Right atrium auricular region (tissue), 2 donors: Measurements from ENCODE around the gene MCC. TPM values are rescaled to one million over a fixed set of nuclear protein-coding genes. Genes with fewer than 3 reads are reported as not detected.

Source experiments
- DNase-seq: peaks from one replicate; pipeline ENCODE4 v3.0.0-alpha.2; 2019; ENCODE audit warnings: low spot score
- H3K27ac ChIP-seq, 2 donors: fragments of 200-600 bp; sonication (generic); 1 replicate in 1 of 2; 2 replicates in 1 of 2; pipeline ENCODE4 v1.5.1; 2016 to 2019
- H3K27me3 ChIP-seq, 2 donors: fragments of 200-600 bp; sonication (generic); one replicate each; pipeline versions ENCODE4 v1.5.1 to v1.6.0; 2017 to 2019
- H3K36me3 ChIP-seq: fragments of 200-600 bp; sonication (generic); one replicate; pipeline ENCODE4 v1.5.1; 2016
- H3K4me1 ChIP-seq, 2 donors: fragments of 200-600 bp; sonication (generic); one replicate each; pipeline versions ENCODE4 v1.5.1 to v1.6.0; 2017 to 2019
- H3K4me3 ChIP-seq, 2 donors: fragments of 200-600 bp; sonication (generic); 1 replicate in 1 of 2; 2 replicates in 1 of 2; pipeline ENCODE4 v1.5.1; 2017 to 2019; ENCODE audit warnings: mild to moderate bottlenecking in 1 of 2, moderate library complexity in 1 of 2
- H3K9me3 ChIP-seq, 2 donors: fragments of 200-600 bp; sonication (generic); one replicate each; pipeline ENCODE4 v1.5.1; 2019
- CTCF ChIP-seq, 2 donors: fragments of 200-600 bp; sonication (generic); IDR thresholded peaks; one replicate each; pipeline ENCODE4 v1.5.1; 2019; ENCODE audit warnings: antibody characterized with exemption in 2 of 2
- total RNA-seq, 2 donors: library from RNA; depleted of rRNA; stranded (reverse); fragments of >200 nt; gene quantifications; one replicate each; pipeline ENCODE4 v1.1.0, GENCODE V29; 2016

Gene MCC
- 10 to 100 TPM; 28.8 to 31.7 TPM for total RNA-seq

GRCh38 chr5:113487781-113488644 lies at the start of gene MCC:
MCC (minus strand) TSS chr5:113488453.
- Histone ChIP-seq H3K27me3 (no peaks in the 10 kb centered on the region), H3K4me3 (peak within 1 kb of the TSS; percentile 61 to 74), H3K36me3 (no peaks in the 10 kb centered on the region), H3K9me3 (peaks cover 0 to 13% of the 10 kb centered on the region in 2 donors), H3K27ac (peak within 1 kb of the TSS; percentile 61 to 73), H3K4me1 (peaks cover 0 to 19% of the 10 kb centered on the region in 2 donors)
- TF ChIP-seq CTCF (IDR thresholded peaks at IDR 0.05): no peak
- peak; percentile 76 for DNase-seq

- DNase-seq: no peak
- Histone ChIP-seq H3K27ac (no peak overlapping the region), H3K36me3 (peaks cover 34% of the 10 kb centered on the region), H3K4me1 (no peaks in the 10 kb centered on the region), H3K4me3 (no peak overlapping the region), H3K27me3 (no peaks in the 10 kb centered on the region), H3K9me3 (peaks cover 0 to 20% of the 10 kb centered on the region in 2 donors)
- TF ChIP-seq CTCF (IDR thresholded peaks at IDR 0.05): no peak
Observed at GRCh38 chr5:113531481-113532159, 43.4 kb upstream of the MCC start.

- Histone ChIP-seq H3K4me3 (no peak overlapping the region), H3K9me3 (peaks cover 0 to 20% of the 10 kb centered on the region in 2 donors), H3K4me1 (peaks cover 0 to 13% of the 10 kb centered on the region in 2 donors), H3K27me3 (no peaks in the 10 kb centered on the region), H3K36me3 (peaks cover 13% of the 10 kb centered on the region), H3K27ac (no peak overlapping the region)
- TF ChIP-seq CTCF (IDR thresholded peaks at IDR 0.05): no peak
- no peak for DNase-seq
Observed at GRCh38 chr5:113527746-113528145, 39.5 kb upstream of the MCC start.

- peaks cover 12% of the 10 kb centered on the region for H3K36me3 ChIP-seq
- H3K27me3 ChIP-seq: no peaks in the 10 kb centered on the region
- H3K9me3 ChIP-seq: peaks cover 0 to 9% of the 10 kb centered on the region in 2 donors
- TF ChIP-seq CTCF (IDR thresholded peaks at IDR 0.05): no peak
- H3K4me1 ChIP-seq: peaks cover 0 to 13% of the 10 kb centered on the region in 2 donors
- no peak overlapping the region for H3K4me3 ChIP-seq
- DNase-seq: no peak
- no peak overlapping the region for H3K27ac ChIP-seq
Observed at GRCh38 chr5:113526421-113526820, 38.2 kb upstream of the MCC start.

- H3K27ac ChIP-seq: no peak overlapping the region
- no peak for TF ChIP-seq CTCF (IDR thresholded peaks at IDR 0.05)
- H3K36me3 ChIP-seq: no peaks in the 10 kb centered on the region
- H3K9me3 ChIP-seq: no peaks in the 10 kb centered on the region
- H3K4me1 ChIP-seq: peaks cover 0 to 13% of the 10 kb centered on the region in 2 donors
- no peak overlapping the region for H3K4me3 ChIP-seq
- no peak for DNase-seq
- no peaks in the 10 kb centered on the region for H3K27me3 ChIP-seq
Observed at GRCh38 chr5:113524927-113525326, 36.7 kb upstream of the MCC start.
